Islet of Langerhans (tissue), 1 donor: Measurements from ENCODE around the gene THEM4.
"Not testable (repeated sequence)": the region's sequence is repeated elsewhere in the genome, so short reads cannot be mapped to it uniquely, and the experiment has no call there.

ENCODE experiments used
- FAIRE-seq: peaks from one replicate; lab custom pipeline; 2011; peaks lifted over from hg19 to GRCh38; lab: Jason Lieb, UNC

Gene THEM4

GRCh38 chr1:151934048-151934493 lies 24.8 kb upstream of the THEM4 start:
- FAIRE-seq, result peak; percentile 60

- FAIRE-seq, result no peak
Measured at GRCh38 chr1:151924691-151925587, 15.6 kb upstream of the THEM4 start.

DNA sequence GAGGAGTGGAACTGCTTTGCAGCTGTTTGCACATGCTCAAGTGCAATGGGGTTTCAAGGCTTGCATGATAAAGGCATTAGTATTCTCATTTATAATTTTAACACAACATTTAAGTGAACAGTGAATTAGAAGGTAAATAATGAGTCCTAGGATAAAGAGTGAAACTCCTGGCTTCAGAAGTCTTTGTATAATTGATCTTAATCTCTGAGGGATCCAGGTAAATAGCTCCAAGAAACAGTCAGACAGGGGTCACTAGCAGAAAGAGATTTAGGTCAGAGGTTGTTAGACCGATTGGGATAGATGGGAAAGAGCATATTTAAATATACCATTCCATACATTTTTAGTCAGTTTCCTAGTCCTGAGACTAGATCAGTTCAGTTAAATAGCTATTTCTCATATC lies 14.1 kb upstream of the THEM4 start:
- no peak for FAIRE-seq

GRCh38 chr1:151920149-151920548 lies 10.8 kb upstream of the THEM4 start:
- FAIRE-seq, result no peak

- no peak for FAIRE-seq
Measured at GRCh38 chr1:151918819-151919610, 9.7 kb upstream of the THEM4 start.

- FAIRE-seq, result no peak
Measured at GRCh38 chr1:151918156-151918555, 8.8 kb upstream of the THEM4 start.

DNA sequence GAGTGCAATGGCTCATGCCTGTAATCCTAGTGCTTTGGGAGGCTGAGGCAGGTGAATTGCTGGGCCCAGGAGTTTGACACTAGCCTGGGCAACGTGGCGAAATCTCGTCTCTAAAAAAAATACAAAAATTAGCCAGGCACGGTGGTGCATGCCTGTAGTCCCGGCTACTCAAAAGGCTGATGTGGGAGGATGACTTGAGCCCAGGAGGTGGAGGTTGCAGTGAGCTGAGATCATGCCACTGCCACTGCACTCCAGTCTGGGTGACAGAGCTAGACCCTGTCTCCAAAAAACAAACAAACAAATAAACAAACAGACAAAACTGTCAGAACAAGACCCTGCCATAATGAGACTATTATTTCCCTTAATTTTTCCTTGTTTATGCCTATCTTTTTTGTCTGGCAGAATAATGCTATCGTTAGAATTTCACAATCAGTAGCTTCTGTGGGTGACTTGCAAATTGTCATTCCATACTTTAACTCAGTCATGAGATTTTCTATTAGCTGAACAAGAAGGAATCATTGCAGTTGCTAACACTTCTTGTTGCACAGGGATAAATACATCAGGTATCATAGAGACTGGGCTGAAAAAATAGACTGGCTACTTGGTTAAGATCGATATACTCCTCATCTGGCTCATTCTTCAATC lies 7.5 kb upstream of the THEM4 start:
- no peak for FAIRE-seq

DNA sequence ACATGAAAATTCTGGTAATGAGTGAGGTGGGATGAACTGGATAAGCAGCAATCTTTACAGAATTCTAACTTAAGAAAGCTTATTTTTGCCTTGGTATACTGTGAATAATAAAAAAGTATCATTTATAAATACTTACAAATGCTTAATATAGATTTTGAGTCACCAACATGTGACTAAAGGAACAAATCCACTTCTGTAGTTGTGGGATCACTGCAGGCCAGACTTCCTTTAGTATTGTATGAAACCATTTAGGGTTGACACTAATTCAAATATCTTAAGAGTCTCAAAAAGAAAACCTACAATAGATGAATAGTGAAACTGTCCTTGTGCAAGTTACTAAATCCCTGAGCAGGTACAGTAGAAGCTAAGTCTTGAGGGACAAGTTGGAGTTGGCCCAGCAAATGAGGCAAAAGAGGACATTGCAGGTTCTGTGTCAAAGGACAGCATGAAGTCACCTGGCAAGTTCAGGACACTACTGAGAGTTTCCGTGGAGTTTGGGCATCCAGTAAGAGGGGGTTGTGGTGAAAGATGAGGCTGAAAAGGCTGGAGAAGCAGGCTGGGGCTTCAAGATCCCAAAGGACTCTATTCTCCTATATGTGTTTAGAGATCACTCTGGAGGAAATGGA lies 5.9 kb upstream of the THEM4 start:
- no peak for FAIRE-seq

GRCh38 chr1:151914076-151914475 lies 4.8 kb upstream of the THEM4 start:
- no peak for FAIRE-seq

GRCh38 chr1:151912973-151913372 lies 3.7 kb upstream of the THEM4 start:
- FAIRE-seq, result no peak

DNA sequence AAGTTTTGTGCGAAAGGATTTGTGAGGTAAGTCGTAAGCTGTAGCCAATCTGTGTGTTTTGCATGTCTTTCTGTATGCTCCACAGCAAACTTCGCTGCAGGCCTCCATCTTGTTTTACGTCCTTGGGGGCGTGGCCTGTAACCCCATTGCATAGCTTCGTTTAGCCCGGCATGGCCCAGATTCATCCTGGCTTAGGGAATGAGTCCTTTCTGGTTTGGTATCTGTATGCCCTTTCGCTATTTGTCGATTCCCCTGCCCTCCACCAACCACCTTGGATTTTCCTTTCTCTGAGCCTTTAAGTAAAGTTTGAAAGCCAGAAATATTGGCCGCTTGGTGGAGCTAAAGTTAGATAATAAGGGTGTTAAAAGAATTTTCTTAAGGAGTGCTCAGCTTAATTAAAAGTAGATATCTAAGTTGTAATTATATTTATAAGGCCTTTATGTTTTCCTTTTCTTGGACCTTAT lies 1.1 kb downstream of the THEM4 start:
- no peak for FAIRE-seq

DNA sequence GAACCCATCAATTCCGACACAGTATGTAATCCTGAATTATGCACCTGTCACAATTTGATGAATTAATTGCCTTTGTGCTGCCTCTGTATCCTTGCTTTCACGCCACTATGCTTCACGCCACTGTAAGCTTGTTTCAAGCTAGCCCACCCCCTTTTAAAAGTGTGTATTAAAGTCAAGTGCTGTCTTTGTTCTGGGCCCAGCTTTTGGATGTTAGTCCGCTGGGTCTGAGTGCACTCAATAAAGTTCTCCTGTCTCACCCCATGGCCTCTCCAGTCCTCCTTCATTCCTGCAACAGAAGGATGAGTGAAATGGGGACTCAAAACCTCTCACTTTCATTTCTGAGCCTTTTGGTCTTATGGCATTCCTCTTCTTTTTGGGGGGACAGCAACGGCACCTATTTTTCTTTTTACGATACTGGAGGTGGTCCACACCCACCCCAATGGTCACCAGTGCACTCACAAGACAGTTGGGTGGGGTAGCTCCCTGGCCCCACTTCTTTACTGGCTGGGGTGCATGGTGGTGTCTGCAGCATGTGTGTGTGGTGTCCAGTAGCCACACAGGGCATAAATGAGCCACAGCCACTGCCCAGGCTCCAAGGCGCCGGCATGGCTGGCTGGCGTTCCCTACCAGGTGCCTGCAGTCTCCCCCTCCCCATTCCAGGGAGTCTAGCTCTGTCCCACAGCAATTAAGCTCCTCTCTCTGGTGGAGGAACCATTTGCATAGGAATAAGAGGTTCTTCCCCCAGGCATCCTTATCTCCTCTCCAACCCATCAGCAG lies 1.8 kb downstream of the THEM4 start:
- FAIRE-seq, result no peak

DNA sequence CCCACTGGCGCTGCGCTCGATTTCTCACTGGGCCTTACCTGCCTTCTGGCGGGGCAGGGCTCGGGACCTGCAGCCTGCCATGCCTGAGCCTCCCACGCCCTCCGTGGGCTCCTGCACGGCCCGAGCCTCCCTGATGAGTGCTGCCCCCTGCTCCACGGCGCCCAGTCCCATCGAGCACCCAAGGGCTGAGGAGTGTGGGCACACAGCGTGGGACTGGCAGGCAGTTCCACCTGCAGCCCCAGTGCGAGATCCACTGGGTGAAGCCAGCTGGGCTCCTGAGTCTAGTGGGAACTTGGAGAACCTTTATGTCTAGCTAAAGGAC lies 3.0 kb downstream of the THEM4 start:
- FAIRE-seq, result not testable (repeated sequence)

DNA sequence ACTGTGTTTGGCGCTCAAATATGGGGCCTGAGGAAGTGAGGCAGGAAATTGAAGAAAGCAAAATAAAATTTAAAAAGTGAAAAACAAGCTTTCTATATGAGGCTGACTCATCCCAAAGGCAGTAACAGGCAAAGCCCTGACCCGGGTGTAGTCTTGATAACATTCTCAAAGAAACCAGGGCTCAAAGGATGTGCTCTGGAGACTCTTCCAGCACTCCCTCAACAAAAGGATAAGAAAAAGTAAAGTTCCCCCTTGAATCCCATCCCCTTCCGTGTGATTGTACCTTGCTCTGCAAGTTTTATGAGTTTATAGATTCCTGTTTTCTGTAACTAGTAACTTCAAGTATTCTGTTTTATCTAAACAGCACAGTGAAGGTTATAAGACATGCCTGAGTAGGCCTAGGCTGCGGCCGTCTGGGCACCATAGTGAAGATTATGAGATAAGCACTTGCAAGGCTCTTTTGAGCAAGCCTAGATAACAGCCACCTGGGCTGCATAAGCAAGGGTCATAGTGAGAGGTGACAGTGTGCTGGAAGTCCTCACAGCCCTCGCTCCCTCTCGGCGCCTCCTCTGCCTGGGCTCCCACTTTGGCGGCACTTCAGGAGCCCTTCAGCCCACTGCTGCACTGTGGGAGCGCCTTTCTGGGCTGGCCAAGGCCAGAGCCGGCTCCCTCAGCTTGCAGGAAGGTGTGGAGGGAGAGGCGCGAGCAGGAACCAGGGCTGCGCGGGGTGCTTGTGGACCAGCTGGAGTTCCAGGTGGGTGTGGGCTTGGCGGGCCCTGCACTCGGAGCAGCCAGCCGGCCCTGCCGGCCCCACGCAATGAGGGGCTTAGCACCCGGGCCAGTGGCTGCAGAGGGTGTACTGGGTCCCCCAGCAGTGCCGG lies 3.6 kb downstream of the THEM4 start:
- FAIRE-seq, result not testable (repeated sequence)

DNA sequence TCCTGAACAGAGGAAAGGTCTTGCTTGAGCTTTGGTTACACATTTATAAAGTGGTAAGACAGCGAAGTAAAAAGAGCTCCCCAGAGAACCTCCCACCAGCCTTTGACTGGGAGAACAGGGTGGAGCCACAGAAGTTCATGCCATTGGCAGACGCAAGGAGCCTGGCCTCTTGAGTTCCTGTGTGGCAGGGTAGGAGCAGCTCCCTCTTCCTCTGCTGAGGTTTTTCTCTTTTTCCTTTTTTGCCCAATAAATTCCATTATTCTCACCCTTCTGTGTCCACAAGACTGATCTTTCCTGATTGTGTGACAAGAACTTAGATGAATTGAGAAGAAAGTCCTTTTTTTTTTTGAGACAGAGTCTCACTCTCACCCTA lies 4.3 kb downstream of the THEM4 start:
- no peak for FAIRE-seq

DNA sequence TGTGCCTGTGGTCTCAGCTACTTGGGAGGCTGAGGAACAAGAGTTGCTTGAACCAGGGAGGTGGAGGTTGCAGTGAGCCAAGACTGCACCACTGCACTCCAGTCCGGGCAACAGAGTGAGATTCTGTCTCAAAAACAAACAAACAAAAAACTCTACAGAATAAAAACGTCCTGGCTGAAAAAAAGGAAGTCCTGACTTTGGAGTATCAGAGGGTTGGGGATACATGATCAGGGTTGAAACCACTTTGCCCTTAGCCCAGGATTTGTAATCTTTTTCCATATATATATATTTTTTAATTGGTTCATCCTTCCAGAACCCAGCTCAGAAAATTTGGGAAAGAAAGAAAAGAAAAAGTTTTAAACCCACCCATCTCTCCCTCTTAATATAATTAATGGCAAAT lies 6.5 kb downstream of the THEM4 start:
- no peak for FAIRE-seq

- FAIRE-seq, result not testable (repeated sequence)
Measured at GRCh38 chr1:151900804-151901203, 8.5 kb downstream of the THEM4 start.

DNA sequence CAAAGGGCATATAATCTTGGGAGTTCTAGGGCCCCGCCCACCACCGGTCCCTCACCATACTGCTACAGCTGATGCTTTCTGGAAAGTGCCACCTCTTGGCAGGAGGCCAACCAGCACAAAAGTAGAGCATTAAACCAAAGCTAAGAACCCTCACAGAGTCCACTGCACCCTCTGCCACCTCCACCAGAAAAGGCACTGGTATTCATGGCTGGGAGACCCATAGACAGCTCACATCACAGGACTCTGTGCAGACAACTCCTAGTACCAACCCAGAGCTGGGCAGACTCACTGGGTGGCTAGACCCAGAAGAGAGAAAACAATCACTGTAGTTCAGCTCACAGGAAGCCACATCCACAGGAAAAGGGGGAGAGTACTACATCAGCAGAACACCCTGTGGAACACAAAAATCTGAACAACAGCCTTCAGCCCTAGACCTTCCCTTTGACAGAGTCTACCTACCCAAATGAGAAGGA lies 10.8 kb downstream of the THEM4 start:
- no peak for FAIRE-seq

- FAIRE-seq, result no peak
Measured at GRCh38 chr1:151897991-151898431, 11.3 kb downstream of the THEM4 start.

DNA sequence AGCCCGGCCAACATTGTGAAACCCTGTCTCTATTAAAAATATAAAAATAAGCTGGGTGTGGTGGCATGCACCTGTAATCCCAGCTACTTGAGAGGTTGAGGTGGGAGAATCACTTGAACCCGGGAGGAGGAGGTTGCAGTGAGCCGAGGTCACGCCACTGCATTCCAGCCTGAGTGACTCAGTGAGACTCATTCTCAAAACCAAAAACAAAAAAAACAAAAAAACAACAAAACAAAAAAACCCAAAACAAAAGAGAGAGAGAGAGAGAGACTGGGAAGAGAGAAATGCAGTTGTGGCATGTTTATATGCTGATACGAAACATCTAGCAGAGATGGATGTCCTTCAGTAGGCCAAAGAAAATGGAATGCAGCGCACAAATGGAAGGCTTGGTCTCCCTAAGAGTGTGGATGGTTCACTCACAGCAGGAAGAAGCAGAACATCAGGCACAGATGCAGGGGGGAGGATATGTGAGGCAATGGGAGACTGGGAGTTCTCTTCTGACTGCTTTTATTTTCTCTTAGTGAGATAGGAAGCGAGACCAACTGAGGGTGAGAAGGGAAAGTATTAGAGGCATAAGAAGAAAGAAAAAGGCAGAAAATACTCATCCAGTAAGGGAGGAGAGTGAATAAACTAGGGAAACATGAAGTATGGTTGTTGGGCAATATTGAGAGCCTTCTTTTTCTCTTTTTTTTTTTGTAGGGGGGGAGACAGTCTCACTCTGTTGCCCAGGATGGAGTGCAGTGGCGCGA lies 16.0 kb downstream of the THEM4 start:
- no peak for FAIRE-seq
